HG03135 (cell line): ENCODE data around the gene CAMTA1.

Experiments
- ATAC-seq: cut with Tn5 transposase; IDR thresholded peaks from one replicate; pipeline ENCODE4 v1.9.1; 2021; ENCODE audit warnings: mild to moderate bottlenecking, moderate library complexity; ENCODE audit not compliant: unreplicated experiment

CAMTA1 gene

DNA sequence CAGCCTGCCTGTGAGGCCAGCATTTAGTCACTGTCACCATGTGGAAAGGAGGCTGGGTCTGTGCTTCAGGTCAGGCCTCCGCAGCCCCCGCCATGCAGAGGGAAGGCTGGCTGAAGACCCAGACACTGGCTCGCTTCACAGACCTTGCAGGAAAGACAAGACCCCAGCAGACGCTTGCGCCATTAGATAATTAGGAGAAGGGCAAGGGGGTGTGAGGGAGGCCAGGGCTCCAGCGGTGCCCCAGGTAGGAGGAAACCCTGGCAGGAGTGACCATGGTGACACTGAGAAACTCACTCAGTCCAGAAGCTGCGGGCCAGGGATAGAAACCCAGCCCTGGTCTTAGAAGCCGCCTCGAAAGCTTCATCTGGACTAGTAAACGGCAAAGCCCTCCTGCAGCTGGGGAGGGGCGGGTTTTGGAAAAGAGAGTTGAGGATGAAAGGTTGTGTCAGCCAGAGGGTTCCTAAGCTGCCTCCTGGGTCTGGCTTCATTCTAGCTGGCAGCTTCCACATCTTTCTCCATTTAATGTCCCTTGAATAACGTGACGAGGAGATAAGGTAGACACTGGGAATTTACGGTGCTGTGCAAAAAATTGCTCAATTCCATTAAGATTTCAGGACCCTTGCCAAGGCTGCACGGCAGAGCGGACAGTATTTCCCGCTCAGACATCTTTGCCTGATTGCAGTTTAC, 691.8 kb downstream of the CAMTA1 start:
- no peak for ATAC-seq

DNA sequence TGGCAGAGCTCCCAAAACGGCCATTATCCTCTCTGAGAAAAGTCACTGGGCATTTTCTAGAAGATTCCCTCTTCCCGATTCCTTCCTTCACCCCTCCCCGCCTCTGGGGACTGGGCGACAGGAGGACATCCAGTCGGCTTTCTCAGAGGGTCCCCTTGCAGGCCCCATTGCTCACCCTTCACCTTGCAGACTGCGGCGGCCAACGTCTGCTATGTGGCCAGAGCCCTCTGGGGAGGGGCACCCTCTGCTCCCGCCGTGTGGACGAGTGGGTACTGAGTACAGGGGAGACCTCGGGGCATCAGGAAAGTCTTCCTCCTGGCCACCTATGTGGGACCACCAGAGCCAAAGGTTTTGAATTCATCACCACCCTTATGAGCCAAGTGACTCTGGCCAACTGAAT, 692.3 kb downstream of the CAMTA1 start:
- no peak for ATAC-seq

GRCh38 chr1:7478142-7478790, 693.0 kb downstream of the CAMTA1 start:
- no peak for ATAC-seq

DNA sequence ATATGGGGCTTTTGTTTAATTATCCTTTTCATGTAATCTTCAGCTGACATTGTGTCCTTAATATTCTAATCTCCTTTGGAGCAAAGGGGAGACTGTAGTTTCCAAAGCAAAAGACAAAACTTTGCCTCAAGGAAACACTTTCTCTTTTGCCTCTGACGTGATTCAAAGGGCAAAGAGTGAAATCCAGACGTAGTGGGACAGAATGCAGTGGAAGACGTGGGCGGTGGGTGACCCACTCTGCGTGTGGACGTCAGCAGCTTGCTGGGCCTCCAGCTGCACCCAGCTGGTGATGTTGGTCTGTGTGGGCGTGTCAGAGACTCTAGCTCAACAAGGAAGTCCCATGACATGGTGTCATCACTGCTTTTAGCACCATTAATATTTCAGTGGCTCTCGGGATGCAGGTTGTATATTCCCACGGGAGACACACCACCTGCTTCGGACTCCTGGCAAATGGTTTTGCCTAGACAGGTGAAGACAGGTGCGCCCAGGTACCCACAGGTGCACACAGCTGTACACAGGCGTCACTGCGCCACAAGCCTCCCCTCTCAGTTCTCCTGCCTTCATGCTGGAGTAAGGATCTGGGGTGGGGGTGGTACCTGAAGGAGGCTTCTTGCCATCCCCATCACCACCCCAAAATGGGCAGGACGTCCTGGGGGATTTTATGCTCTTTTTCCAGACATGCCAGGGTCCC, 693.7 kb downstream of the CAMTA1 start:
- ATAC-seq = no peak

GRCh38 chr1:7479571-7479970, 694.3 kb downstream of the CAMTA1 start:
- no peak for ATAC-seq

- no peak for ATAC-seq
These were observed 695.9 kb downstream of the CAMTA1 start for GRCh38 chr1:7481194-7481593.

DNA sequence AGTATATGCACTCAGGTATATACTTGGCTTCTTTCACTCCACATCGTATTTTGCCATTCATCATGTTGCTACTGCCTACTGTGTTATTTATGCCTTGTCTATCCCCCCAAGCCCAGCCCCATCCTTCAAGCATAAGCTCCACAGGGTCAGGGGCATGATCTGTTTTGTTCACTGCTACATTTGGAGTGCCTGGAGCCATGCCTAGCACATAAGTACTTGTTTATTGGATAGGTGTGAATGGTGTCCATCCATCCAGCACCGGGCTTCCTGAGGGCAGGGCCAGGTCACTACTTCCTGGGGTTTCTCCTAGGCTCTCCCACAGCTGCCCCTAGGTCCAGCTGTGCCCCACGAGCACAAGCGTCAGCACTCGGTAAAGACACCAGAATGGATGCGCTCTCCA, 696.8 kb downstream of the CAMTA1 start:
- ATAC-seq = no peak

- ATAC-seq = no peak
These were observed 697.7 kb downstream of the CAMTA1 start for GRCh38 chr1:7482772-7483495.

DNA sequence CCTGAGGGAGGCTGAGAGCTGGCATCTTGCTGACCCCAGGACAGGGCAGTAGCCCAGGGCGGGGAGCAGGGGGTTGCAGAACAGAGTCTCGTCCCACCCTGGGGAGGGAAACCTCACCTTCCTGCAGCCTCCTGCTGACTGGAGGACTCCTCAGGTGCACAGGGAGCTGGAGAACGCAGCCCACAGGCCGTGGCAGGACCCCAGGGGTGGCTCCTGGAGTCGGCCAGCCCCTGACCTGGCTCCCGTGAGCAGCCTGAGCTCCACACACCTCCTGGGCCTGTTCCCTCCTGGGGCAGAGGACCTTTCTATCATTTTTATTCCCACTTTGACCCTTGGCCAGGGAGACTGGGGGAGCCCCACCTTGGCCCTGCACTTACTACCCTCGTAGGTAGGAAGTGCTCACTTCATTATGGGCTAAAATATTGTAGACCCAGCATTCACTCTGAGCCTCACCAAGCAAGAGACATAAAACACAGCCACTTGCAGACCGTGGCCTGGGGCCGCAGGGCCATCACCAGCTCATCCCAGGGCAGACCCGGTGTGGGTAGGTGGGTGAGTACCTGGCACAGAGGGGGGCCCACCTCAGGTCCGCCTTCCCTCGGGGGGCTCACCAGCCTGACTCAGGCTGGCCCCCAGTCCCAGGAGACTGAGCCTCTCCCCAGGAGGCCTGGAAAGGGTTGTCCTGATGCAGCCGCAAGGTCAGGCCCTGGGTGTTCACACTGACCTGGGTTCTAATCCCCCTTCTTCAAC, 698.6 kb downstream of the CAMTA1 start:
- ATAC-seq = no peak

DNA sequence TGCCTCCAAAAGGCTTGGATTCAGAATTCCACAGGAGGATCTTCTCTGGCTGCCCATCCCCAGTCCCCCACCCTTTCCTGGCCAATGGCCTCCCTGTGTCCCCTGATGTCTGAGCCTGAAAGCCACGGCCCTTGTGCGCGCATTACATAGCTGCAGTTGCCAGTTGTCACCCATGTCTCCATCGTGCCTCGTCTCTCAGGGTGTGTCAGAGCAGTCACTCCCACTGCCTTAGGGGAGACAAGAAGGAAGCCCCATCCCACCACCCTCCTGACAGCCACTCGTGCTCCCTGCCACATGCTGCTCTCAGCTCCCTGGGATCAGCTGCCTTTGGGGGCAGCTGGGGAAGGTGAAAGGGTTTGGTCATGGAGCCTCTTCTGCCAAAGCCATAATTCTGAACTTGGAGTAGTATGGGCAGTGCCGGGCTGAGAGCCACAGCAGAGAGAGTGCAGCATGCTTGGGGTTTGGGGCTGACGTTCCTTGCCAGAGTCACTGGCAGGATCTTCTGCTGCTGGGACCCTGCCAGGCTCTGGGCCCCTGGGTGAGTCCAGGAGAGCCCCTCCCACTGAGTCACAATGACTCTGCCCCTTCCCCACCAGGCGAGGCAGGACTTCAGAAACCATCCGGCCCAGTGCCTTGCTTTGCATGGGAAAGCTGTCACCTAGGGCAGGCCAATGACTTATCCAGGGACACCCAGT, 700.0 kb downstream of the CAMTA1 start:
- no peak for ATAC-seq

DNA sequence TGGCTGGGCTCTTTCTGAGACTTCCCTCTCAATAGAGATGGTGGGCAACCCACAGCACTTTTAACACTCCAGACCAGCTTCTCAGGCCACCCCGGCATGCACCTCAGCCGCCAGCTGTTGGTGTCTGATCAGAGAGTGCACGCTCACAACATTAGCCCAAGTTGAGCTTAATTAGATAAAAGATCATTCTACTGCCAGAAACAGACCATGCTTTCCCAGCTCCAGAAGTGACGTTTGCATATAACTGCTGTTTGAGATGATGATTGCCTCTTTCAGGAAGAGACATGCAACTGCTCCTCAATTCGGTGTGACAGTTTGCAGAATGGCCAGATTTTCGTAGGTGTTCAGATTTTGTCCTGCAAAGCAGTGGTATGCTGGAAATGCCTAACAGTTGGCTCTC, 700.6 kb downstream of the CAMTA1 start:
- no peak for ATAC-seq

DNA sequence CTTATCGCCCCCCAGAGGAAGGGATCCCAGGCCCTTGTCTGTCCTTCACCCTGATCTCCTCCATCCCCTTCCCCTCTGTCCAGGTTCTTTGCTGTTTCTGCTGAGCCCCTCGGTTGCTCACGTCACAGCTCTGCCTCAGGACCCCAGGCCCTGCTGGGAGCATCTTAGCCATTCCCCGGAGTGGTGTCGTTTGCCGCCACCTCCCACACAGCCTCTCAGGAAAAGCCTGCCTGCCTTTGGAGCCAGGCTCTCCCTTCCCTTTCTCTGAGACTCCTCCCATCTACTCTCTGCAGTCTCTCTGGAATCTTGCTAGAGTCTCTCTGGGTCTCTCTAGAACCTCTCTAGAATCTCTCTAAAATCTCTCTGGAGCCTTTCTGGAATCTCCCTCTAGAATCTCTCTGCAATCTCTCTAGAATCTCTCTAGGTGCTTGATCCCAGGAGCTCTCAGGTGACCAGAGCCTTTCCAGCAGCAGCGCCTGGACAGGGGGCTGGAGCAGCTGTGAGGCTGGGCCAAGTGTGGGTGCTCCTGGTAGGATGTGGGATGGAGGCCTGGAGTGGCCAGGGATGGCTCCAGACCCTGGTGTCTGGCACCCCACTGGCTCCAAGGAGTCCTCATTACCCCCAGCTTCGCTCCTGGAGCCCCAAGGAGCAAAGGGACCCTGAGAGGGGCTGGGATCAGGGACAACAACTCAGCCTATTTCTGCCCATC, 702.7 kb downstream of the CAMTA1 start:
- no peak for ATAC-seq

- no peak for ATAC-seq
These were observed 703.2 kb downstream of the CAMTA1 start for GRCh38 chr1:7488475-7488842.

- no peak for ATAC-seq
These were observed 704.3 kb downstream of the CAMTA1 start for GRCh38 chr1:7489586-7489985.

DNA sequence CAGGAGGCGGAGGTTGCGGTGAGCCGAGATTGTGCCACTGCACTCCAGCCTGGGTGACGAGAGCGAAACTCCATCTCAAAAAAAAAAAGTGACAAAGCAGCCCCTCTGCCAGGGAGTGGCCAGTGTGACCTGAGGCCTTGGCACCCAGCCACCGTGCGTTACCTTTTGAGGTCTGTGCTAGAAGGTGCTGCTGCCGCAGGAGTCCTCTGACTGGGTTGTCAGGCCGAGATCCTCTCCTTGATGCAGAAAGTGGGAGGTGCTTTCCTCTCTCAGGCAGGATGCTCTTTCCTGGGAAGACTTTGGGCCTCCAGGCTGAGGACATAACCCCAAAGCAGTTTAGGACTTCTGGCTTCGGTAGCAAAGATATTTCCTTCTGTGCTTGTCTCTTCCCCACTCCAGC, 705.3 kb downstream of the CAMTA1 start:
- ATAC-seq = no peak

DNA sequence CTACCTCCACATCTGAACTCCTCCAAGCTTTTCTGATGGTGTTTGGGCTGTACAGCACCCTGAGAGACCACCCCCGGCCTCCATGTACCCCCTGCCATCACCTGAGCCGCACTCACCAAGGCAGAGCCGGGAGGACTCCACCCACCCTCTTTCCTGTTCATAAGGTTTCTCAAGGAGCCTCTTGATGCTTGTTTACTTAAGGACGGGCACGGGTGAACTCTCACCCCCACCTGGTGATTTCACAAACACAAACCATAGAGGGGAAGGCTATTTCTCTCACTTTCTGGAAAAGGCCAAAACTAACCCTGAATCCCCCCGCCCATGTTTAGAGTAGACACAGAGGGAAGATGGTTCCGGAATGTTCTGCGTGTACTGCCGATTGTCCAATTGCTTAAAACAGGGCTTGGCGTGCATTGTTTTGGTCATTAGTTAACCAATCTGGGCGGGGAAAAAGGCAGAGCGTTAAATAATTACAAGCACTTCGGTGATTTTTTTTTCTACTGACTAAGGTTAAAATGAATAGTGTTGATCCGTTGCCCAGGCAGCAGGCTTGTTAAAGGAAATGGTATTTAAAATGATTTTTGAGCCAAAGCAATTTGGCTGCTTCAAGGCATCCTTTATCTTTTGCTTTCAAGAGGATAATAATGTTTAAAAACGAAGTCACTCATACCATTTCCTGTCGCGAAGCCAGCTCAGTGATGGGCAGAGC, 706.0 kb downstream of the CAMTA1 start:
- no peak for ATAC-seq

- ATAC-seq = no peak
These were observed 706.5 kb downstream of the CAMTA1 start for GRCh38 chr1:7491818-7492173.

- no peak for ATAC-seq
These were observed 708.6 kb downstream of the CAMTA1 start for GRCh38 chr1:7493711-7494454.
